ENCODE measurements around the gene APOL1.

Gene APOL1

GRCh38 chr22:36306227-36306626, 53.3 kb downstream of the APOL1 start:
- Histone ChIP-seq H3K27me3 (ENCODE audit: control insufficient read depth in 1 of 2, insufficient read depth in 2 of 2, low read length in 2 of 2) (no peaks in the 10 kb centered on the region), H3K36me3 (ENCODE audit: insufficient read depth, low read length) (peaks cover 98% of the 10 kb centered on the region), H3K9me3 (ENCODE audit: low read length) (no peaks in the 10 kb centered on the region), H3K27ac (ENCODE audit: low read depth, low read length) (peak overlapping the region; percentile 35), H3K4me1 (ENCODE audit: insufficient read depth, low read length) (peaks cover 34% of the 10 kb centered on the region), H3K9ac (ENCODE audit: low read length) (no peak overlapping the region), H3K4me3 (ENCODE audit: low read depth in 1 of 2, low read length in 2 of 2) (no peak overlapping the region)

GRCh38 chr22:36308880-36309279, 55.9 kb downstream of the APOL1 start:
- Histone ChIP-seq H3K4me1 (ENCODE audit: insufficient read depth, low read length) (peaks cover 14% of the 10 kb centered on the region), H3K27me3 (ENCODE audit: control insufficient read depth in 1 of 2, insufficient read depth in 2 of 2, low read length in 2 of 2) (no peaks in the 10 kb centered on the region), H3K9ac (ENCODE audit: low read length) (no peak overlapping the region), H3K9me3 (ENCODE audit: low read length) (no peaks in the 10 kb centered on the region), H3K27ac (ENCODE audit: low read depth, low read length) (peak overlapping the region; percentile 31), H3K36me3 (ENCODE audit: insufficient read depth, low read length) (peaks cover 98% of the 10 kb centered on the region), H3K4me3 (ENCODE audit: low read depth in 1 of 2, low read length in 2 of 2) (no peak overlapping the region)

- Histone ChIP-seq H3K27me3 (ENCODE audit: control insufficient read depth in 1 of 2, insufficient read depth in 2 of 2, low read length in 2 of 2) (no peaks in the 10 kb centered on the region), H3K9me3 (ENCODE audit: low read length) (no peaks in the 10 kb centered on the region), H3K27ac (ENCODE audit: low read depth, low read length) (peak overlapping the region; percentile 38), H3K36me3 (ENCODE audit: insufficient read depth, low read length) (peaks cover 97% of the 10 kb centered on the region), H3K4me1 (ENCODE audit: insufficient read depth, low read length) (no peaks in the 10 kb centered on the region), H3K9ac (ENCODE audit: low read length) (no peak overlapping the region), H3K4me3 (ENCODE audit: low read depth in 1 of 2, low read length in 2 of 2) (no peak overlapping the region)
Observed at GRCh38 chr22:36311386-36312085, 58.6 kb downstream of the APOL1 start.

GRCh38 chr22:36315325-36315724, 62.4 kb downstream of the APOL1 start:
- Histone ChIP-seq H3K9ac (ENCODE audit: low read length) (no peak overlapping the region), H3K27ac (ENCODE audit: low read depth, low read length) (no peak overlapping the region), H3K4me1 (ENCODE audit: insufficient read depth, low read length) (peaks cover 12% of the 10 kb centered on the region), H3K9me3 (ENCODE audit: low read length) (no peaks in the 10 kb centered on the region), H3K27me3 (ENCODE audit: control insufficient read depth in 1 of 2, insufficient read depth in 2 of 2, low read length in 2 of 2) (no peaks in the 10 kb centered on the region), H3K4me3 (ENCODE audit: low read depth in 1 of 2, low read length in 2 of 2) (no peak overlapping the region), H3K36me3 (ENCODE audit: insufficient read depth, low read length) (peaks cover 99% of the 10 kb centered on the region)

- no peak overlapping the region for H3K9ac ChIP-seq (ENCODE audit: low read length)
- H3K27ac ChIP-seq (ENCODE audit: low read depth, low read length): no peak overlapping the region
- peaks cover 16% of the 10 kb centered on the region for H3K4me1 ChIP-seq (ENCODE audit: insufficient read depth, low read length)
Observed at GRCh38 chr22:36316419-36316818, 63.5 kb downstream of the APOL1 start.

More at GRCh38 chr22:36316419-36316818, 63.5 kb downstream of the APOL1 start:
- no peaks in the 10 kb centered on the region for H3K9me3 ChIP-seq (ENCODE audit: low read length)
- no peaks in the 10 kb centered on the region for H3K27me3 ChIP-seq (ENCODE audit: control insufficient read depth in 1 of 2, insufficient read depth in 2 of 2, low read length in 2 of 2)
- no peak overlapping the region for H3K4me3 ChIP-seq (ENCODE audit: low read depth in 1 of 2, low read length in 2 of 2)
- H3K36me3 ChIP-seq (ENCODE audit: insufficient read depth, low read length): peaks cover 99% of the 10 kb centered on the region

All from muscle layer of colon (tissue), 2 donors.